K562 (cell line): ENCODE results near the gene SLCO1A2. TPM values are rescaled to one million over a fixed set of nuclear protein-coding genes. Genes with fewer than 3 reads are reported as not detected.

ENCODE experiments used
- ERF ChIP-seq: fragments of 450-650 bp; formaldehyde crosslinking; IDR thresholded peaks from 2 replicates; pipeline ENCODE4 v1.4.0; 2020; ENCODE audit warnings: mild to moderate bottlenecking, mixed read lengths
- FOXM1 ChIP-seq, 2 experiments: fragments of 450-650 bp in 1 of 2; sonication (generic) in 1 of 2; formaldehyde crosslinking in 1 of 2; IDR thresholded peaks; 2 replicates each; pipeline versions ENCODE4 v1.6.1 to v1.9.0; 2017 to 2022; ENCODE audit warnings: low read depth in 2 of 2, mild to moderate bottlenecking in 2 of 2, missing genetic modification reagents in 1 of 2, moderate library complexity in 1 of 2
- polyA plus RNA-seq, 8 experiments: library from polyadenylated mRNA; depleted of rRNA in 4 of 8; stranded (reverse) in 5 of 8; unstranded in 3 of 8; fragments of >200 nt; fragmentation: Nextera tagmentation in 2 of 8; fragmentation: Illumina TruSeq in 1 of 8; extraction: Ambion mirVana in 2 of 8; extraction: Trizol in 1 of 8; gene quantifications; 2 replicates each; pipeline versions ENCODE4 v1.2.1 to v1.2.3, GENCODE V29; 2011 to 2014; ENCODE audit warnings: inconsistent platforms in 1 of 8, missing spikeins in 1 of 8
- total RNA-seq, 7 experiments: library from RNA; depleted of rRNA in 6 of 7; stranded (reverse); fragments of >200 nt in 6 of 7; fragmentation: Illumina TruSeq in 2 of 7; extraction: Trizol in 2 of 7; gene quantifications; 2 replicates each; pipeline versions ENCODE4 v1.2.1 to v1.2.3, GENCODE V29; 2011 to 2021; ENCODE audit warnings: low replicate concordance in 1 of 7
- TF ChIP-seq, protein P1 (sequence below): fragments of 200-800 bp; sonication (Bioruptor generic); IDR thresholded peaks from 2 replicates; pipeline ENCODE4 v1.6.1; 2017; ENCODE audit warnings: missing genetic modification characterization, missing compliant biosample characterization
- TF ChIP-seq, protein P2 (sequence below), 2 experiments: fragments of 450-650 bp; formaldehyde crosslinking in 1 of 2; IDR thresholded peaks; 2 replicates each; pipeline versions ENCODE4 v1.4.0 to v1.6.1; 2014 to 2020; ENCODE audit warnings: mild to moderate bottlenecking in 2 of 2, borderline replicate concordance in 1 of 2, low read depth in 1 of 2

The SLCO1A2 gene
- total and polyA plus RNA-seq, 9 of the 15 experiments (the other 6 are each of a cell fraction or from before 2014, with no cell fraction given) = 1.2 to 4.4 (median 2.6) TPM

DNA sequence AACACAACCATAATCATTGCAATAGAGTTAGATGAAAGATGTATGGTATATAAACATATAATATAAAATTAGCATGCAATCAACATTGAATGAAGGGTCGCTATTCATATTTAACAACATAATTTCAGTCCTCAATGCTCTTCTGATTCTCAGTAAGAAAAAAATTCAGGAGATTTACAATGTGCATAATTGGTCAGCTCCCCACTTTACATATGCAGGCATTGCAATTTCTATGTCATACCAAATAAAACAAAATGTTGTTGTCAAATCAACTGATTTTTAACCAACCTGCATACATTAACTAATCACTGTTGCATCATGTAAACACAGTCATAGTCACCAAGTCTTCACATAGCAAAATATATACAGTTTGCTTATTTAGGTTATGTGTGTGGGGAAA, 5.2 kb upstream of the SLCO1A2 start (continued):
- TF ChIP-seq, protein P1, sequence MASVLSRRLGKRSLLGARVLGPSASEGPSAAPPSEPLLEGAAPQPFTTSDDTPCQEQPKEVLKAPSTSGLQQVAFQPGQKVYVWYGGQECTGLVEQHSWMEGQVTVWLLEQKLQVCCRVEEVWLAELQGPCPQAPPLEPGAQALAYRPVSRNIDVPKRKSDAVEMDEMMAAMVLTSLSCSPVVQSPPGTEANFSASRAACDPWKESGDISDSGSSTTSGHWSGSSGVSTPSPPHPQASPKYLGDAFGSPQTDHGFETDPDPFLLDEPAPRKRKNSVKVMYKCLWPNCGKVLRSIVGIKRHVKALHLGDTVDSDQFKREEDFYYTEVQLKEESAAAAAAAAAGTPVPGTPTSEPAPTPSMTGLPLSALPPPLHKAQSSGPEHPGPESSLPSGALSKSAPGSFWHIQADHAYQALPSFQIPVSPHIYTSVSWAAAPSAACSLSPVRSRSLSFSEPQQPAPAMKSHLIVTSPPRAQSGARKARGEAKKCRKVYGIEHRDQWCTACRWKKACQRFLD = no peak
- TF ChIP-seq ERF (CRISPR knock-in tag) (no peak), FOXM1 (IDR thresholded peaks at IDR 0.05; ENCODE audit: low read depth) (no peak), FOXM1 (CRISPR knock-in tag; IDR thresholded peaks at IDR 0.05; ENCODE audit: low read depth) (no peak)
- TF ChIP-seq, protein P2, sequence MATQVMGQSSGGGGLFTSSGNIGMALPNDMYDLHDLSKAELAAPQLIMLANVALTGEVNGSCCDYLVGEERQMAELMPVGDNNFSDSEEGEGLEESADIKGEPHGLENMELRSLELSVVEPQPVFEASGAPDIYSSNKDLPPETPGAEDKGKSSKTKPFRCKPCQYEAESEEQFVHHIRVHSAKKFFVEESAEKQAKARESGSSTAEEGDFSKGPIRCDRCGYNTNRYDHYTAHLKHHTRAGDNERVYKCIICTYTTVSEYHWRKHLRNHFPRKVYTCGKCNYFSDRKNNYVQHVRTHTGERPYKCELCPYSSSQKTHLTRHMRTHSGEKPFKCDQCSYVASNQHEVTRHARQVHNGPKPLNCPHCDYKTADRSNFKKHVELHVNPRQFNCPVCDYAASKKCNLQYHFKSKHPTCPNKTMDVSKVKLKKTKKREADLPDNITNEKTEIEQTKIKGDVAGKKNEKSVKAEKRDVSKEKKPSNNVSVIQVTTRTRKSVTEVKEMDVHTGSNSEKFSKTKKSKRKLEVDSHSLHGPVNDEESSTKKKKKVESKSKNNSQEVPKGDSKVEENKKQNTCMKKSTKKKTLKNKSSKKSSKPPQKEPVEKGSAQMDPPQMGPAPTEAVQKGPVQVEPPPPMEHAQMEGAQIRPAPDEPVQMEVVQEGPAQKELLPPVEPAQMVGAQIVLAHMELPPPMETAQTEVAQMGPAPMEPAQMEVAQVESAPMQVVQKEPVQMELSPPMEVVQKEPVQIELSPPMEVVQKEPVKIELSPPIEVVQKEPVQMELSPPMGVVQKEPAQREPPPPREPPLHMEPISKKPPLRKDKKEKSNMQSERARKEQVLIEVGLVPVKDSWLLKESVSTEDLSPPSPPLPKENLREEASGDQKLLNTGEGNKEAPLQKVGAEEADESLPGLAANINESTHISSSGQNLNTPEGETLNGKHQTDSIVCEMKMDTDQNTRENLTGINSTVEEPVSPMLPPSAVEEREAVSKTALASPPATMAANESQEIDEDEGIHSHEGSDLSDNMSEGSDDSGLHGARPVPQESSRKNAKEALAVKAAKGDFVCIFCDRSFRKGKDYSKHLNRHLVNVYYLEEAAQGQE (IDR thresholded peaks at IDR 0.05; ENCODE audit: borderline replicate concordance) = no peak
- TF ChIP-seq, protein P2 (CRISPR knock-in tag; IDR thresholded peaks at IDR 0.05; ENCODE audit: low read depth) = no peak
